ENCODE data around the gene DTNB.
A peak's percentile ranks its signal among the peaks of the same experiment; 100 is the strongest.

The DTNB gene

GRCh38 chr2:25380023-25380422, 293.4 kb downstream of the DTNB start:
- DNase-seq = no peak

- DNase-seq = no peak
Measured at GRCh38 chr2:25379535-25379934, 293.8 kb downstream of the DTNB start.

- no peak for DNase-seq
Measured at GRCh38 chr2:25378731-25379490, 294.5 kb downstream of the DTNB start.

- DNase-seq = no peak
Measured at GRCh38 chr2:25377822-25378421, 295.5 kb downstream of the DTNB start.

- DNase-seq = peak; percentile 81
Measured at GRCh38 chr2:25376750-25377621, 296.4 kb downstream of the DTNB start.

GRCh38 chr2:25375989-25376545, 297.3 kb downstream of the DTNB start:
- DNase-seq = no peak

- no peak for DNase-seq
Measured at GRCh38 chr2:25375371-25375988, 297.9 kb downstream of the DTNB start.

GRCh38 chr2:25374827-25375226, 298.6 kb downstream of the DTNB start:
- no peak for DNase-seq

- no peak for DNase-seq
Measured at GRCh38 chr2:25374411-25374810, 299.0 kb downstream of the DTNB start.

- DNase-seq = no peak
Measured at GRCh38 chr2:25373269-25373981, 300.0 kb downstream of the DTNB start.

- DNase-seq = no peak
Measured at GRCh38 chr2:25372405-25373268, 300.7 kb downstream of the DTNB start.

- DNase-seq = no peak
Measured at GRCh38 chr2:25371253-25372241, 301.8 kb downstream of the DTNB start.

GRCh38 chr2:25369876-25370275, 303.5 kb downstream of the DTNB start:
- no peak for DNase-seq

GRCh38 chr2:25369439-25369838, 303.9 kb downstream of the DTNB start:
- DNase-seq = no peak

- no peak for DNase-seq
Measured at GRCh38 chr2:25368660-25369059, 304.7 kb downstream of the DTNB start.

GRCh38 chr2:25367296-25367695, 306.1 kb downstream of the DTNB start:
- DNase-seq = no peak

- no peak for DNase-seq
Measured at GRCh38 chr2:25366629-25367028, 306.7 kb downstream of the DTNB start.

- no peak for DNase-seq
Measured at GRCh38 chr2:25365241-25365640, 308.1 kb downstream of the DTNB start.

- no peak for DNase-seq
Measured at GRCh38 chr2:25363733-25364132, 309.6 kb downstream of the DTNB start.
